IMR-90 (cell line): ENCODE measurements around the gene SIRT2. TPM values are rescaled to one million over a fixed set of nuclear protein-coding genes. Genes with fewer than 3 reads are reported as not detected.
A peak's percentile ranks its signal among the peaks of the same experiment; 100 is the strongest.

Source experiments
- ATAC-seq: fragments of 200-7000 bp; cut with Tn5 transposase; 2 replicates; pipeline ENCODE4 v1.9.1; 2020; ENCODE audit warnings: low read depth, mild to moderate bottlenecking, moderate library complexity
- BruUV-seq: library from RNA; stranded (reverse); fragments of 400-500 nt; replicated peaks from 2 replicates; lab custom pipeline; 2021; lab: Mats Ljungman, UMichigan
- CTCF ChIA-PET: fragments of 300-600 bp; formaldehyde crosslinking; extraction: SDS; loops from one replicate; lab custom pipeline; 2021; ENCODE audit warnings: antibody characterized with exemption; lab: Yijun Ruan, JAX
- POLR2A ChIA-PET: fragments of 300-600 bp; sonication (Branson Sonifier 250); formaldehyde crosslinking; loops from one replicate; lab custom pipeline; 2022; ENCODE audit warnings: antibody characterized with exemption; ENCODE audit not compliant: unreplicated experiment; lab: Charles Lee
- DNase-seq: peaks from one replicate; pipeline ENCODE4 v3.0.0; 2013
- H2AFZ ChIP-seq: replicated peaks from 2 replicates; pipeline ENCODE3; 2013; ENCODE audit warnings: low read length, mild to moderate bottlenecking; ENCODE audit not compliant: poor library complexity
- H2AK5ac ChIP-seq: 2 replicates; pipeline ENCODE4 v1.6.1; 2013; ENCODE audit warnings: low read depth, low read length, inconsistent platforms
- H2AK9ac ChIP-seq: replicated peaks from 2 replicates; pipeline ENCODE3; 2013; ENCODE audit warnings: mild to moderate bottlenecking, low read depth, low read length, moderate library complexity; ENCODE audit not compliant: poor library complexity
- H2BK120ac ChIP-seq: 2 replicates; pipeline ENCODE4 v1.6.1; 2013; ENCODE audit warnings: low read depth, low read length, inconsistent platforms
- H2BK15ac ChIP-seq: 3 replicates; pipeline ENCODE4 v1.6.1; 2013; ENCODE audit warnings: low read depth, low read length, inconsistent platforms
- H2BK20ac ChIP-seq: 2 replicates; pipeline ENCODE4 v1.6.1; 2013; ENCODE audit warnings: low read depth, mild to moderate bottlenecking, inconsistent platforms, low read length, moderate library complexity
- H2BK5ac ChIP-seq: 2 replicates; pipeline ENCODE4 v1.6.1; 2013; ENCODE audit warnings: mild to moderate bottlenecking, low read depth, low read length, inconsistent platforms; ENCODE audit not compliant: poor library complexity, severe bottlenecking
- H3K14ac ChIP-seq: replicated peaks from 2 replicates; pipeline ENCODE4 v1.6.1; 2013; ENCODE audit warnings: low read depth, low read length, inconsistent platforms
- H3K18ac ChIP-seq: 2 replicates; pipeline ENCODE4 v1.6.1; 2013; ENCODE audit warnings: low read depth, low read length, control low read depth
- H3K23ac ChIP-seq: 2 replicates; pipeline ENCODE4 v1.6.1; 2013; ENCODE audit warnings: low read depth, low read length, inconsistent platforms
- H3K27ac ChIP-seq: 2 replicates; pipeline ENCODE4 v1.5.1; 2013; ENCODE audit warnings: mild to moderate bottlenecking, control low read depth, low read length; ENCODE audit not compliant: insufficient read depth
- H3K27me3 ChIP-seq: 2 replicates; pipeline ENCODE4 v1.6.1; 2013; ENCODE audit warnings: low read length; ENCODE audit not compliant: control insufficient read depth, insufficient read depth
- H3K36me3 ChIP-seq: 2 replicates; pipeline ENCODE4 v1.6.1; 2013; ENCODE audit warnings: low read length, mixed read lengths; ENCODE audit not compliant: control insufficient read depth, insufficient read depth
- H3K4ac ChIP-seq: 2 replicates; pipeline ENCODE4 v1.6.1; 2013; ENCODE audit warnings: low read depth, low read length, inconsistent platforms
- H3K4me1 ChIP-seq: 2 replicates; pipeline ENCODE4 v1.6.1; 2013; ENCODE audit warnings: low read length, mixed read lengths; ENCODE audit not compliant: control insufficient read depth, insufficient read depth
- H3K4me2 ChIP-seq: 2 replicates; pipeline ENCODE4 v1.6.1; 2013; ENCODE audit warnings: low read depth, mild to moderate bottlenecking, control low read depth, low read length, moderate library complexity
- H3K4me3 ChIP-seq: 2 replicates; pipeline ENCODE4 v1.5.1; 2013; ENCODE audit warnings: low read depth, mild to moderate bottlenecking, control low read depth, low read length, moderate library complexity; ENCODE audit not compliant: insufficient read depth
- H3K56ac ChIP-seq: 2 replicates; pipeline ENCODE4 v1.6.1; 2013; ENCODE audit warnings: low read length, inconsistent platforms; ENCODE audit not compliant: insufficient read depth; ENCODE audit errors: extremely low read depth
- H3K79me1 ChIP-seq, 2 experiments: 2 replicates each; pipeline ENCODE4 v1.6.1; 2013; ENCODE audit warnings: low read length in 2 of 2, inconsistent platforms in 1 of 2, low read depth in 1 of 2
- H3K9ac ChIP-seq: 2 replicates; pipeline ENCODE4 v1.6.1; 2013; ENCODE audit warnings: low read depth, low read length, control low read depth
- H3K9me1 ChIP-seq: 2 replicates; pipeline ENCODE4 v1.6.1; 2013; ENCODE audit warnings: low read length, inconsistent platforms; ENCODE audit not compliant: insufficient read depth
- H3K9me3 ChIP-seq: 2 replicates; pipeline ENCODE4 v1.6.1; 2013; ENCODE audit warnings: low read length; ENCODE audit not compliant: control insufficient read depth, insufficient read depth
- H4K20me1 ChIP-seq: 2 replicates; pipeline ENCODE4 v1.6.1; 2013; ENCODE audit warnings: low read length, inconsistent platforms; ENCODE audit not compliant: insufficient read depth
- H4K5ac ChIP-seq: 2 replicates; pipeline ENCODE4 v1.6.1; 2013; ENCODE audit warnings: mild to moderate bottlenecking, low read depth, low read length, control low read depth
- H4K8ac ChIP-seq, 2 experiments: 2 replicates each; pipeline ENCODE4 v1.6.1; 2013; ENCODE audit warnings: low read depth in 2 of 2, low read length in 2 of 2, control low read depth in 1 of 2, inconsistent platforms in 1 of 2
- H4K91ac ChIP-seq: 2 replicates; pipeline ENCODE4 v1.6.1; 2013; ENCODE audit warnings: low read depth, low read length, inconsistent platforms; ENCODE audit not compliant: insufficient read depth
- CEBPB ChIP-seq: IDR thresholded peaks from 2 replicates; pipeline ENCODE4 v1.6.1; 2012; ENCODE audit warnings: low read depth, low read length, improper control_type of control experiment
- POLR2A ChIP-seq: IDR thresholded peaks from 2 replicates; pipeline ENCODE4 v1.6.1; 2012; ENCODE audit warnings: mild to moderate bottlenecking, low read depth, low read length
- RAD21 ChIP-seq: IDR thresholded peaks from 2 replicates; pipeline ENCODE4 v1.6.1; 2012; ENCODE audit warnings: low read length, improper control_type of control experiment
- WGBS, 2 experiments: methylation state at CpG; one replicate each; pipeline versions ENCODE4 v1.1.5 to v1.1.7; 2013; ENCODE audit warnings: missing lambda C conversion rate in 2 of 2; ENCODE audit not compliant: insufficient read length in 1 of 2; ENCODE audit errors: extremely low coverage in 2 of 2; 5-methylcytosine and 5-hydroxymethylcytosine counted together
- dilution Hi-C: fragments of 300-500 bp; cut with HindIII; formaldehyde crosslinking; loops from one replicate; pipeline ENCODE4 v1.14.3; 2018; ENCODE audit warnings: low sequenced_read_pairs; ENCODE audit not compliant: unreplicated experiment
- in situ Hi-C: fragments of 300-500 bp; cut with MboI; formaldehyde crosslinking; loops from 3 replicates; pipeline ENCODE4 v1.14.3; 2019; ENCODE audit warnings: low sequenced_read_pairs, inconsistent platforms, mixed read lengths
- intact Hi-C: fragments of 100-400 bp; cut with micrococcal nuclease; formaldehyde crosslinking; loops from 2 replicates; pipeline ENCODE4 v1.10.0; 2022
- polyA plus RNA-seq, 3 experiments: library from polyadenylated mRNA; depleted of rRNA; stranded (reverse); fragments of >200 nt; gene quantifications; 2 replicates each; pipeline ENCODE4 v1.2.3, GENCODE V29; 2012; ENCODE audit warnings: low replicate concordance in 1 of 3
- total RNA-seq: library from RNA; depleted of rRNA; stranded (reverse); fragments of >200 nt; gene quantifications from 2 replicates; pipeline ENCODE4 v1.2.3, GENCODE V29; 2012

SIRT2 gene
- total and polyA plus RNA-seq, 2 of the 4 experiments (the other 2 are of a cell fraction) = 43.0 to 50.0 TPM

- no peak overlapping the region for H3K4me3 ChIP-seq
- TF ChIP-seq CEBPB (no peak), RAD21 (no peak), POLR2A (peak; percentile 17; the same call in 1 of the 2 replicates)
- 100% methylated on average over 5 of the region's 14 CpGs; no CpG with 5 or more reads in 1 of the 2 experiments for WGBS, 2 experiments
- ATAC-seq = no peak
- H2BK20ac ChIP-seq = no peak overlapping the region
- intact Hi-C loops (no loop called here), in situ Hi-C loops (no loop called here), dilution Hi-C loops (no loop called here)
- H3K36me3 ChIP-seq = peaks cover 65% of the 10 kb centered on the region
- no peak overlapping the region for H3K14ac ChIP-seq
- H4K20me1 ChIP-seq = peaks cover 86% of the 10 kb centered on the region
- ChIA-PET CTCF (no interaction called here), POLR2A (no interaction called here)
- H3K9me1 ChIP-seq = peaks cover 15% of the 10 kb centered on the region
- H3K9me3 ChIP-seq = no peaks in the 10 kb centered on the region
- no peak overlapping the region for H2BK120ac ChIP-seq
- H4K5ac ChIP-seq = no peak overlapping the region
- no peak overlapping the region for H4K8ac ChIP-seq
- no peak overlapping the region for H3K9ac ChIP-seq
- no peaks in the 10 kb centered on the region for H3K27me3 ChIP-seq
- H2AFZ ChIP-seq = no peak overlapping the region
- H3K4ac ChIP-seq = no peak overlapping the region
- H3K4me2 ChIP-seq = no peak overlapping the region
- no peak overlapping the region for H3K18ac ChIP-seq
- H2AK9ac ChIP-seq = no peak overlapping the region
- no peak overlapping the region for H3K56ac ChIP-seq
- no peak overlapping the region; the same call in 1 of the 2 replicates for H3K23ac ChIP-seq
- no TSS peak for BruUV-seq
- no peak overlapping the region for H4K91ac ChIP-seq
- DNase-seq = no peak
- no peak overlapping the region for H2AK5ac ChIP-seq
- H3K79me1 ChIP-seq = peaks cover 40 to 79% of the 10 kb centered on the region in 2 experiments
- H2BK15ac ChIP-seq = no peak overlapping the region
- H2BK5ac ChIP-seq = no peak overlapping the region
- H3K4me1 ChIP-seq = peaks cover 4% of the 10 kb centered on the region
- no peak overlapping the region for H3K27ac ChIP-seq
Measured at GRCh38 chr19:38845374-38846024, 53.9 kb downstream of the SIRT2 start.
